SU-DHL-6 (cell line): ENCODE measurements around the gene PNPLA7.
"Not testable (repeated sequence)": the region's sequence is repeated elsewhere in the genome, so short reads cannot be mapped to it uniquely, and the experiment has no call there.

Experiments used
- H2AFZ ChIP-seq: fragments of 200-600 bp; sonication (generic); 2 replicates; pipeline ENCODE4 v1.6.1; 2014; ENCODE audit warnings: low read depth, mild to moderate bottlenecking, moderate library complexity, mixed read lengths, antibody characterized with exemption, low read length; ENCODE audit not compliant: severe bottlenecking
- H3F3A ChIP-seq: fragments of 200-600 bp; shearing (Covaris generic); 2 replicates; pipeline ENCODE4 v1.6.0; 2016; ENCODE audit warnings: antibody characterized with exemption, mild to moderate bottlenecking; ENCODE audit not compliant: insufficient read depth
- H3K27ac ChIP-seq: fragments of 200-600 bp; sonication (generic); 2 replicates; pipeline ENCODE4 v1.5.1; 2016; ENCODE audit warnings: low read depth, mild to moderate bottlenecking, low read length, moderate library complexity, mixed read lengths
- H3K27me3 ChIP-seq: fragments of 200-600 bp; sonication (generic), shearing (Covaris generic); 2 replicates; pipeline ENCODE4 v1.6.0; 2014; ENCODE audit warnings: mild to moderate bottlenecking, low read length
- H3K36me3 ChIP-seq: fragments of 200-600 bp; sonication (generic); 2 replicates; pipeline ENCODE4 v1.6.1; 2014; ENCODE audit warnings: mild to moderate bottlenecking, low read length, mixed read lengths
- H3K4me2 ChIP-seq: fragments of 300-600, 200-600 bp; shearing (Covaris generic), sonication (generic); 2 replicates; pipeline ENCODE4 v1.6.0; 2014; ENCODE audit warnings: low read length, low read depth, mild to moderate bottlenecking; ENCODE audit not compliant: poor library complexity, severe bottlenecking
- H3K4me3 ChIP-seq: fragments of 200-600 bp; sonication (generic); 2 replicates; pipeline ENCODE4 v1.5.1; 2014; ENCODE audit warnings: antibody characterized with exemption, low read length, mild to moderate bottlenecking, mixed read lengths; ENCODE audit not compliant: insufficient read depth, poor library complexity, severe bottlenecking
- H3K79me2 ChIP-seq: fragments of 200-600 bp; sonication (generic); 2 replicates; pipeline ENCODE4 v1.6.1; 2014; ENCODE audit warnings: mild to moderate bottlenecking, low read length, moderate library complexity; ENCODE audit not compliant: insufficient read depth
- H3K9ac ChIP-seq: fragments of 200-600 bp; sonication (generic); 2 replicates; pipeline ENCODE4 v1.7.0; 2014; ENCODE audit warnings: mild to moderate bottlenecking, low read length
- H3K9me2 ChIP-seq: fragments of 200-600 bp; sonication (generic); replicated peaks from 2 replicates; pipeline ENCODE4 v1.6.1; 2014; ENCODE audit warnings: low read length; ENCODE audit not compliant: insufficient read depth
- H3K9me3 ChIP-seq: fragments of 200-600 bp; sonication (generic); 2 replicates; pipeline ENCODE4 v1.6.1; 2014; ENCODE audit warnings: low read length, mixed read lengths; ENCODE audit not compliant: insufficient read depth
- H4K20me1 ChIP-seq: fragments of 200-600 bp; sonication (generic); 2 replicates; pipeline ENCODE4 v1.6.1; 2014; ENCODE audit warnings: low read depth, mild to moderate bottlenecking, antibody characterized with exemption, low read length, moderate library complexity, mixed read lengths
- CTCF ChIP-seq: fragments of 200-600 bp; sonication (generic); IDR thresholded peaks from one replicate; pipeline ENCODE4 v1.5.1; 2017; ENCODE audit warnings: antibody characterized with exemption, mild to moderate bottlenecking, low read length, moderate library complexity; ENCODE audit not compliant: insufficient read depth, poor library complexity, severe bottlenecking
- EZH2phosphoT487 ChIP-seq: fragments of 200-600 bp; sonication (generic), shearing (Covaris generic); conservative IDR thresholded peaks from 2 replicates; pipeline ENCODE4 v1.6.1; 2018; ENCODE audit warnings: mild to moderate bottlenecking, antibody characterized with exemption, low read length, moderate library complexity, mixed read lengths

The PNPLA7 gene

GRCh38 chr9:137453643-137454081, 96.5 kb downstream of the PNPLA7 start:
- H3K4me3 ChIP-seq = no peak overlapping the region
- H3K27ac ChIP-seq = no peak overlapping the region
- no peaks in the 10 kb centered on the region for H3K9me3 ChIP-seq
- H3K36me3 ChIP-seq = no peaks in the 10 kb centered on the region
- TF ChIP-seq EZH2phosphoT487 = no peak
- no peak for TF ChIP-seq CTCF
- H3K4me2 ChIP-seq = no peak overlapping the region
- no peaks in the 10 kb centered on the region for H3K27me3 ChIP-seq
- H3K79me2 ChIP-seq = no peaks in the 10 kb centered on the region; the same call in 1 of the 2 replicates
- H3K9me2 ChIP-seq = no peaks in the 10 kb centered on the region
- no peak overlapping the region for H3K9ac ChIP-seq
- no peaks in the 10 kb centered on the region for H4K20me1 ChIP-seq
- H2AFZ ChIP-seq = no peak overlapping the region
- no peaks in the 10 kb centered on the region for H3F3A ChIP-seq

GRCh38 chr9:137452761-137453642, 97.2 kb downstream of the PNPLA7 start:
- Histone ChIP-seq H3K27ac (no peak overlapping the region), H3K27me3 (no peaks in the 10 kb centered on the region), H3K36me3 (no peaks in the 10 kb centered on the region), H3F3A (no peaks in the 10 kb centered on the region), H4K20me1 (no peaks in the 10 kb centered on the region), H3K9me2 (no peaks in the 10 kb centered on the region), H3K4me2 (no peak overlapping the region), H3K9me3 (no peaks in the 10 kb centered on the region), H3K4me3 (no peak overlapping the region), H3K79me2 (no peaks in the 10 kb centered on the region), H3K9ac (no peak overlapping the region), H2AFZ (no peak overlapping the region)
- TF ChIP-seq EZH2phosphoT487 = no peak
- no peak for TF ChIP-seq CTCF

- no peak overlapping the region for H3K4me2 ChIP-seq
- H3K9me3 ChIP-seq = no peaks in the 10 kb centered on the region
- H3F3A ChIP-seq = no peaks in the 10 kb centered on the region
- no peak overlapping the region for H3K4me3 ChIP-seq
- H3K9me2 ChIP-seq = no peaks in the 10 kb centered on the region
- H3K36me3 ChIP-seq = no peaks in the 10 kb centered on the region
- no peak overlapping the region for H3K27ac ChIP-seq
- no peaks in the 10 kb centered on the region for H3K27me3 ChIP-seq
- H4K20me1 ChIP-seq = no peaks in the 10 kb centered on the region
- no peak overlapping the region for H2AFZ ChIP-seq
- TF ChIP-seq CTCF = no peak
- TF ChIP-seq EZH2phosphoT487 = no peak
- no peak overlapping the region for H3K9ac ChIP-seq
- H3K79me2 ChIP-seq = no peaks in the 10 kb centered on the region
Observed at GRCh38 chr9:137452006-137452760, 98.0 kb downstream of the PNPLA7 start.

GRCh38 chr9:137451264-137452005, 98.8 kb downstream of the PNPLA7 start:
- not testable (repeated sequence) for H3K4me3 ChIP-seq, H3K4me2 ChIP-seq, H3K79me2 ChIP-seq, H3K9me3 ChIP-seq, H4K20me1 ChIP-seq, H3K9ac ChIP-seq, H3F3A ChIP-seq, H3K9me2 ChIP-seq, H3K27ac ChIP-seq, H2AFZ ChIP-seq, H3K36me3 ChIP-seq, H3K27me3 ChIP-seq

- H4K20me1 ChIP-seq, H3K36me3 ChIP-seq, H2AFZ ChIP-seq, H3K27ac ChIP-seq, H3K9me3 ChIP-seq, H3K4me2 ChIP-seq, H3K79me2 ChIP-seq, H3K9ac ChIP-seq, H3K4me3 ChIP-seq, H3K27me3 ChIP-seq, H3K9me2 ChIP-seq, H3F3A ChIP-seq: not testable (repeated sequence)
Observed at GRCh38 chr9:137450539-137451222, 99.5 kb downstream of the PNPLA7 start.
